ENCODE measurements around the gene OVAAL.

OVAAL gene

GRCh38 chr1:180609643-180610555 lies 51.1 kb downstream of the OVAAL start:
- DNase-seq: no peak

DNA sequence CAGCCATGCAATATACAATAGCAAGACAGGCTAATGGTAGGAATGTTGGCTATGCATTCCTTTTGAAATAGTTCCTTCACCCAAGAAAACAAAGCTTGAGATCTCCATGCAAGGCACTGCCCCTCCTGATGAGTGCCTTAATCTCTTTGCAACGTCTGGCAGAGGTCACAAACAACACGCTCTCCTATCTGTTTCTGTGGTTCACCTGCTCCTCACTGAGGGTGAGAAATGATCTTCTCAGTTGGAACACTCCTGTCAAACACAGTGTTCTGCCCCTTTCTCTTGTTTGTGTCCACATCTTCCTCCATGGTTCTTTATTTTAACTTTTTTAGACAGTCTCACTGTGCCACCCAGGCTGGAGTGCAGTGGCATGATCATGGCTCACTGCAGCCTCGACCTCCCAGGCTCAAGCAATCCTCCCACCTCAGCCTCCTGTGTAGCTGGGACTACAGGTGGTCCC lies 51.8 kb downstream of the OVAAL start:
- DNase-seq: no peak

DNA sequence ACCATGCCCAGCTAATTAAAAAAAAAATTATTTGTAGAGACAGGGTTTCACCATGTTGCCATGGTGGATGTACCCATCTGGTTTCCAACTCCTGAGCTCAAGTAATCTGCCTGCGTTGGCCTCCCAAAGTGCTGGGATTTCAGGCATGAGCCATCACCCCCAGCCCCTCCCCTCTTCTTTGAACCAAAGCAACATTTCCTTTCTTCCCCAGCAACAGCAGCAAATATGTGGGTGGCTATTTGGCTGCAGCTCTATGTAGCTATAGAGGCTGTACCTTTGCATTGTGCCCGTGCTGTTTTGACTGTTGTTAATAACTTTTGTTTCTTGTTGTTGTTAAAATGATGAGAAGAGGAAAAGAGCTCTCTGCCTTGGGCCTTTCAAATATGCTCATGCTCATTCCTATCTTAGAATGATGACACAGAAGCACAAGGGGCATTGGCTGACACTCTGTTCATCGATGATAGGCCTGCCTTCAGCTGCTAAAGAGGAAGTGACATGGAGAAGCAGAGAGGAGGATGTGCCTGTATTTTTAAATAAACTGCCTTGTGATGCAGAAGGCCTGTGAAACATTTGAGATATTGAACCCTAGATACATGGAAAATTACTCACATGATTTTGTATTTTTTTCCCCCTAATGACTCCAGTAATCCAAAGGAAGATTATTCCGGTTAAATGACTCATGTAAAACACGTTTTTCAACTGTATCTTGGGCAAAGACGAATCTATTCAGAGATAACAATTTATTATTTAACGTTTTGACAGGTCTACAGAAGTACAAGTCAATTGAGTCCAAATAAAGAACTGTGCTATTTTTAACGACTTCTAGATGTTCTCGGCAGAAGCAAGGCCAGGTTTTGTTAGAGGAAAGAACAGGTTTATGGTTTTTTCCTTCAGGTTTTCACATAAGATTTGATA lies 52.5 kb downstream of the OVAAL start:
- DNase-seq: no peak

DNA sequence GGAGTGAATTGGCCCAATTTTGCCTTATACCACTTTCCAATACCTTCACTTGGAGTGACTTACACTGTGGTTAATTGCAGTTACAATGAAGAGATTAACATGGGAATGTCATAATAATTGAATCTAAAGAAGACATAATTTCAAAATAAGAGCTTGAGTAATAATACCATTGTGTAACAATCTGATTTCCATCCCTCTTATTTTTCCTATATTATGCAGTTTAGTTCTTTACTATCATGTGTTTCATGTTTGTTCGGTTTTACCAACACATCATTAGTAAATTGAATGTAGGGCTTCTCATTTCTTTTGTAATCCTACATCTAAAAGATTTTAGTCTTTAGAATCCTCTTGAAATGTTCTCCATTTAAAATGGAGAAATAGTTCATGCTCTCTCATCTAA lies 53.9 kb downstream of the OVAAL start:
- no peak for DNase-seq

GRCh38 chr1:180614730-180615129 lies 56.0 kb downstream of the OVAAL start:
- no peak for DNase-seq

DNA sequence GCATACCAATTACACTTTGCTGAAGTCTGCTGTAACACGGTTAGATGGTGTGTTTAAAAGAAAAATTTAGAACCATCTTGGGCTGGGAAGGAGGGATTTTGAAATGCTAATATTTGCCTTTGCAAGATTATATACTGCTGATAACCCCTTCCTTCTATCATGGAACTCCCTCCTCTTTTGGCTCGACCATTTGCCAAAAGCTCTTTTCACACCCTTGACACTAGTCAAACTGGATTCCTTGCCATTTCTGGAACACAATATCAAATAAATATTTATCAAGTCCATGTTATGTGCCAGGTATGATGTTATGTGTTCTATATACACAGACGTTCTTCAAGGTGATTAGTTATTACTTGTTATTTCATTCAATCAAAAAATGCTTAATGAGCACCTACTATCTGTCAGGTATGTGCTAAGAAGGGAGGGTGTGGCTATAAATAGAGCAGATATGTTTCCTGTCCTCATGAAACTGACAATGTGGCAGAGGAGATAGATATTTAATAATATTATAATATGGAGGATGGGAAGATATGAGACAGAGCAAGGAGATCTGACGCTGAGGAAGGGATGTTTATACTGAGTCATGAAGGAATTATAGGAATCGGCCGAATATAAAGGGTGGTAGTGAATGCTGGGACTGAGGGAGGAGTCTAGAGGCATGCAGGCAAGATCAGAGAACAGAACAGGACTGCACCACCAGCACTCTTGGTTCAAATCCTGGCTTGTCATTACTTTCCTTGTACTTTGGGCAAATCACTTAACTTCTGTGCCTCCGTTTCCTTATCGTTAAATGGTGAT lies 56.9 kb downstream of the OVAAL start:
- no peak for DNase-seq

All from NCI-H774 (cell line).